Spleen (tissue), 7 donors: ENCODE data around the gene SYT14.

Experiments used
- POLR2A ChIP-seq, 3 donors: fragments of 450-650 bp; IDR thresholded peaks; one replicate each; pipeline ENCODE4 v1.5.1; 2017; ENCODE audit warnings: antibody characterized with exemption in 3 of 3, mild to moderate bottlenecking in 1 of 3
- POLR2AphosphoS5 ChIP-seq, 3 donors: sonication (generic); formaldehyde crosslinking; IDR thresholded peaks; one replicate each; pipeline ENCODE4 v1.5.1; 2017; ENCODE audit warnings: antibody characterized with exemption in 3 of 3
- TF ChIP-seq, protein P1 (sequence below), 11 experiments: fragments of 200-600 bp in 7 of 11; fragments of 450-650 bp in 4 of 11; sonication (generic) in 4 of 11; IDR thresholded peaks in 8 of 11; conservative IDR thresholded peaks in 3 of 11; 1 replicate in 7 of 11; 2 replicates in 4 of 11; pipeline versions ENCODE4 v1.4.0 to v1.8.0; 2016 to 2021; ENCODE audit warnings: antibody characterized with exemption in 11 of 11, inconsistent platforms in 4 of 11, mild to moderate bottlenecking in 1 of 11
- donor health status: DM: no; HTN: no; CAD: no; lungs with moderate emphysema.
- donor health status: DM: no; HTN: no; CAD: no.
- donor health status: DM: no; HTN: no; CAD: no.

- TF ChIP-seq, protein P1, sequence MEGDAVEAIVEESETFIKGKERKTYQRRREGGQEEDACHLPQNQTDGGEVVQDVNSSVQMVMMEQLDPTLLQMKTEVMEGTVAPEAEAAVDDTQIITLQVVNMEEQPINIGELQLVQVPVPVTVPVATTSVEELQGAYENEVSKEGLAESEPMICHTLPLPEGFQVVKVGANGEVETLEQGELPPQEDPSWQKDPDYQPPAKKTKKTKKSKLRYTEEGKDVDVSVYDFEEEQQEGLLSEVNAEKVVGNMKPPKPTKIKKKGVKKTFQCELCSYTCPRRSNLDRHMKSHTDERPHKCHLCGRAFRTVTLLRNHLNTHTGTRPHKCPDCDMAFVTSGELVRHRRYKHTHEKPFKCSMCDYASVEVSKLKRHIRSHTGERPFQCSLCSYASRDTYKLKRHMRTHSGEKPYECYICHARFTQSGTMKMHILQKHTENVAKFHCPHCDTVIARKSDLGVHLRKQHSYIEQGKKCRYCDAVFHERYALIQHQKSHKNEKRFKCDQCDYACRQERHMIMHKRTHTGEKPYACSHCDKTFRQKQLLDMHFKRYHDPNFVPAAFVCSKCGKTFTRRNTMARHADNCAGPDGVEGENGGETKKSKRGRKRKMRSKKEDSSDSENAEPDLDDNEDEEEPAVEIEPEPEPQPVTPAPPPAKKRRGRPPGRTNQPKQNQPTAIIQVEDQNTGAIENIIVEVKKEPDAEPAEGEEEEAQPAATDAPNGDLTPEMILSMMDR (IDR thresholded peaks at IDR 0.05 in 8 of 11, conservative IDR thresholded peaks at IDR 0.05 in 3 of 11) = no peak
- TF ChIP-seq POLR2A (IDR thresholded peaks at IDR 0.05) (no peak), POLR2AphosphoS5 (IDR thresholded peaks at IDR 0.05) (no peak)
These were observed 143.5 kb downstream of the SYT14 start for GRCh38 chr1:210081494-210081893.
